Kidney (tissue), 14 donors: ENCODE results near the gene ABI3BP. TPM values are rescaled to one million over a fixed set of nuclear protein-coding genes. Genes with fewer than 3 reads are reported as not detected.

Experiments used
- DNase-seq, 5 donors: peaks; one replicate each; pipeline ENCODE4 v3.0.0-alpha.2; 2013 to 2020
- FAIRE-seq: peaks from 2 replicates; lab custom pipeline; 2012; peaks lifted over from hg19 to GRCh38; lab: Jason Lieb, UNC
- H3K27ac ChIP-seq, 2 donors: one replicate each; pipeline ENCODE4 v1.7.0; 2013; ENCODE audit warnings: low read depth in 2 of 2, low read length in 2 of 2, inconsistent platforms in 1 of 2
- H3K27me3 ChIP-seq: one replicate; pipeline ENCODE4 v1.7.1; 2013; ENCODE audit warnings: low read length, inconsistent platforms; ENCODE audit not compliant: control insufficient read depth, insufficient read depth
- H3K36me3 ChIP-seq, 3 donors: one replicate each; pipeline versions ENCODE4 v1.7.0 to v1.7.1; 2013; ENCODE audit warnings: low read length in 3 of 3, control low read depth in 1 of 3, inconsistent platforms in 1 of 3; ENCODE audit not compliant: insufficient read depth in 3 of 3, control insufficient read depth in 2 of 3
- H3K4me1 ChIP-seq, 3 donors: one replicate each; pipeline versions ENCODE4 v1.7.0 to v1.7.1; 2013; ENCODE audit warnings: low read length in 3 of 3, inconsistent platforms in 1 of 3, low read depth in 1 of 3; ENCODE audit not compliant: control insufficient read depth in 2 of 3, insufficient read depth in 2 of 3
- H3K4me3 ChIP-seq, 3 donors: one replicate each; pipeline versions ENCODE4 v1.7.0 to v1.8.1; 2013; ENCODE audit warnings: low read length in 3 of 3, control low read depth in 1 of 3, inconsistent platforms in 1 of 3
- H3K9ac ChIP-seq, 3 donors: one replicate each; pipeline versions ENCODE4 v1.7.0 to v1.7.1; 2013; ENCODE audit warnings: low read length in 3 of 3, control low read depth in 1 of 3, inconsistent platforms in 1 of 3
- H3K9me3 ChIP-seq, 3 donors: one replicate each; pipeline versions ENCODE4 v1.7.0 to v1.7.1; 2013; ENCODE audit warnings: low read length in 3 of 3, control low read depth in 1 of 3, inconsistent platforms in 1 of 3; ENCODE audit not compliant: control insufficient read depth in 2 of 3, insufficient read depth in 1 of 3
- intact Hi-C: fragments of 100-400 bp; cut with DNase I; formaldehyde crosslinking; loops from one replicate; pipeline ENCODE4 v1.11.1; 2022
- polyA plus RNA-seq: library from polyadenylated mRNA; stranded (reverse); fragments of 350-450 nt; fragmentation: Illumina TruSeq; extraction: RNeasy Lipid Tissue Mini Kit (QIAGEN cat#74804); gene quantifications from one replicate; pipeline ENCODE4 v1.2.3, GENCODE V29; 2014; ENCODE audit warnings: low read depth, low replicate concordance; ENCODE audit not compliant: insufficient read depth
- total RNA-seq: library from RNA; stranded (reverse); fragmentation: NEBNext Ultra II Directional; extraction: Animal tissue kit (Norgen Biotek cat#: 25700); gene quantifications from one replicate; pipeline ENCODE4 v1.2.1, GENCODE V29; 2021
- TF ChIP-seq, protein P1 (sequence below): IDR thresholded peaks from 3 replicates; pipeline ENCODE4 v1.5.1; 2012; ENCODE audit warnings: mild to moderate bottlenecking, moderate library complexity, borderline replicate concordance; ENCODE audit not compliant: insufficient read depth; ENCODE audit errors: extremely low read depth
- donor health status: control.
- donor health status: control.
- donor health status: control.
- donor health status: control.
- donor health status: control.
- donor health status: DM: yes; HTN: yes; CAD: no.
- donor health status: Normal renal cell carcinoma (clear cell type).

The ABI3BP gene
- total and polyA plus RNA-seq, 2 donors from 2014 or later, result 7.1 to 160 TPM

DNA sequence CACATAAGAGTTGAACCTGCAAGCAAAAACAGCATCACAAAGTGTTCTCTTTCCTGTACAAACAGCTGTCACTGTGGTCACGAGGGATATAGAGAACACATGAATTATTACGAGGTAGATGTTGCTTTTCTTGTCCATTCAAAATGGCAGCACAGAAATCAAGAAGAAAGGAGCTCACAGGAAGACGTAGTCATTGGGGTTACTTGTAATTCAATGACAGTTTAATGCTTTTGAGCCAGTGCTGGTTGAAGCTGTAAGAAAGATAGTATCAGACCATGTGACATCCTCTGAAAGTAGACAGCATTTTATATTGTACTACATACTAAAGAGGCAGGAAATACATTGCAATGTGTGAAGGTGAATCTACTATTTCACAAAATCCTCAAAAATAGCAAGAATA, 140.4 kb downstream of the ABI3BP start:
- Histone ChIP-seq H3K9ac (no peak overlapping the region), H3K27me3 (no peaks in the 10 kb centered on the region), H3K27ac (no peak overlapping the region), H3K36me3 (no peaks in the 10 kb centered on the region), H3K4me1 (no peaks in the 10 kb centered on the region), H3K4me3 (no peak overlapping the region), H3K9me3 (no peaks in the 10 kb centered on the region)
- no peak for FAIRE-seq
- TF ChIP-seq, protein P1, sequence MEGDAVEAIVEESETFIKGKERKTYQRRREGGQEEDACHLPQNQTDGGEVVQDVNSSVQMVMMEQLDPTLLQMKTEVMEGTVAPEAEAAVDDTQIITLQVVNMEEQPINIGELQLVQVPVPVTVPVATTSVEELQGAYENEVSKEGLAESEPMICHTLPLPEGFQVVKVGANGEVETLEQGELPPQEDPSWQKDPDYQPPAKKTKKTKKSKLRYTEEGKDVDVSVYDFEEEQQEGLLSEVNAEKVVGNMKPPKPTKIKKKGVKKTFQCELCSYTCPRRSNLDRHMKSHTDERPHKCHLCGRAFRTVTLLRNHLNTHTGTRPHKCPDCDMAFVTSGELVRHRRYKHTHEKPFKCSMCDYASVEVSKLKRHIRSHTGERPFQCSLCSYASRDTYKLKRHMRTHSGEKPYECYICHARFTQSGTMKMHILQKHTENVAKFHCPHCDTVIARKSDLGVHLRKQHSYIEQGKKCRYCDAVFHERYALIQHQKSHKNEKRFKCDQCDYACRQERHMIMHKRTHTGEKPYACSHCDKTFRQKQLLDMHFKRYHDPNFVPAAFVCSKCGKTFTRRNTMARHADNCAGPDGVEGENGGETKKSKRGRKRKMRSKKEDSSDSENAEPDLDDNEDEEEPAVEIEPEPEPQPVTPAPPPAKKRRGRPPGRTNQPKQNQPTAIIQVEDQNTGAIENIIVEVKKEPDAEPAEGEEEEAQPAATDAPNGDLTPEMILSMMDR, result no peak
- intact Hi-C loops, result no loop called here
- no peak for DNase-seq

DNA sequence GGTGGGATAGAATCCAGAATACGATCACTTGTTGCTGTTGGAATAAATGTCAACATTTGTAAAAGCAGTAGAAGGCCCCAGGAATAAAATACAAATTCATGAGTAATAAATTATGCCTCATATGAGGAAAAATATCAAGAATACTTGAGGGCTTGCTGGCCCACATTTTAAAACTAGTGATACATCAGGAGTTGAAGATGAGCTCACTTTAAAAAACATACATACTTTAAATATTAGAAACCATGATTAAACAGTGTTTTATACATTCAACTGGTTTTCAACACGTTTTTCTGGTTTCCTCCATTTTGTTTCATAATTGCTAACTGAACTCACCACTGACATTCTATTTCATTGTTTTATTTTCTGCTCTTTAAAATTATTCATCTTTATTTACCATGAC, 142.5 kb downstream of the ABI3BP start:
- no peak overlapping the region for H3K9ac ChIP-seq
- H3K4me1 ChIP-seq, result no peaks in the 10 kb centered on the region
- TF ChIP-seq, protein P1, result no peak
- intact Hi-C loops, result no loop called here
- H3K27me3 ChIP-seq, result no peaks in the 10 kb centered on the region
- FAIRE-seq, result no peak
- no peak overlapping the region for H3K27ac ChIP-seq
- H3K4me3 ChIP-seq, result no peak overlapping the region
- no peaks in the 10 kb centered on the region for H3K36me3 ChIP-seq
- DNase-seq, result no peak
- no peaks in the 10 kb centered on the region for H3K9me3 ChIP-seq

- Histone ChIP-seq H3K9me3 (no peaks in the 10 kb centered on the region), H3K4me1 (no peaks in the 10 kb centered on the region), H3K27me3 (no peaks in the 10 kb centered on the region), H3K4me3 (no peak overlapping the region), H3K9ac (no peak overlapping the region), H3K27ac (no peak overlapping the region), H3K36me3 (no peaks in the 10 kb centered on the region)
- FAIRE-seq (no peak), DNase-seq (no peak)
- intact Hi-C loops, result no loop called here
- TF ChIP-seq, protein P1, result no peak
Measured at GRCh38 chr3:100850156-100850555, 143.1 kb downstream of the ABI3BP start.
